Activated CD4-positive, alpha-beta memory T cell treated with anti-CD3 and anti-CD28 coated beads for 36 hours (primary cell): ENCODE measurements around the gene RCSD1. TPM values are rescaled to one million over a fixed set of nuclear protein-coding genes. Genes with fewer than 3 reads are reported as not detected.

Experiments used
- CTCF ChIA-PET: fragments of 350-600 bp; sonication (Branson Sonifier 250); formaldehyde crosslinking; loops from one replicate; lab custom pipeline; 2021; ENCODE audit warnings: antibody characterized with exemption, inconsistent platforms; lab: Charles Lee
- POLR2A ChIA-PET: fragments of 350-600 bp; sonication (Branson Sonifier 250); formaldehyde crosslinking; loops from one replicate; lab custom pipeline; 2021; ENCODE audit warnings: antibody characterized with exemption; lab: Charles Lee
- DNase-seq: peaks from one replicate; pipeline ENCODE4 v3.0.0-alpha.2; 2020
- H3K27ac Mint-ChIP-seq: one replicate; pipeline ENCODE4 v1.8.0; 2021; ENCODE audit warnings: mixed read lengths
- H3K27me3 Mint-ChIP-seq: one replicate; pipeline ENCODE4 v1.8.0; 2021; ENCODE audit warnings: mixed read lengths
- H3K36me3 Mint-ChIP-seq: one replicate; pipeline ENCODE4 v1.8.0; 2021; ENCODE audit warnings: mixed read lengths
- H3K4me1 Mint-ChIP-seq: one replicate; pipeline ENCODE4 v1.8.0; 2021; ENCODE audit warnings: low read depth, mixed read lengths
- H3K4me3 Mint-ChIP-seq: one replicate; pipeline ENCODE4 v1.8.0; 2021; ENCODE audit warnings: mild to moderate bottlenecking, mixed read lengths
- H3K9me3 Mint-ChIP-seq: one replicate; pipeline ENCODE4 v1.8.0; 2021; ENCODE audit warnings: mixed read lengths
- intact Hi-C: fragments of 100-400 bp; cut with micrococcal nuclease; formaldehyde crosslinking; loops from one replicate; pipeline ENCODE4 v1.15.1; 2023
- total RNA-seq, 2 experiments: library from RNA; stranded (reverse); gene quantifications; one replicate each; pipeline ENCODE4 v1.2.3, GENCODE V29; 2021

RCSD1 gene
- total RNA-seq, 2 experiments from 2014 or later, result 61.7 to 65.8 TPM

GRCh38 chr1:167618789-167619188 is 11.2 kb upstream of the RCSD1 start:
- intact Hi-C loops, result no loop called here
- no peak for DNase-seq
- CTCF ChIA-PET, result interaction anchor here (1.5 to 6.2 kb wide), 3 partner anchors 9 to 68 kb away, joined by 5 to 25 read pairs (median 7); no protein-coding TSS in a partner anchor
- Mint-ChIP-seq H3K4me3 (no peak overlapping the region), H3K4me1 (peaks cover 58% of the 10 kb centered on the region), H3K9me3 (peaks cover 11% of the 10 kb centered on the region), H3K27me3 (no peaks in the 10 kb centered on the region), H3K27ac (peak overlapping the region; percentile 87), H3K36me3 (peaks cover 5% of the 10 kb centered on the region)
- POLR2A ChIA-PET, result no interaction called here

DNA sequence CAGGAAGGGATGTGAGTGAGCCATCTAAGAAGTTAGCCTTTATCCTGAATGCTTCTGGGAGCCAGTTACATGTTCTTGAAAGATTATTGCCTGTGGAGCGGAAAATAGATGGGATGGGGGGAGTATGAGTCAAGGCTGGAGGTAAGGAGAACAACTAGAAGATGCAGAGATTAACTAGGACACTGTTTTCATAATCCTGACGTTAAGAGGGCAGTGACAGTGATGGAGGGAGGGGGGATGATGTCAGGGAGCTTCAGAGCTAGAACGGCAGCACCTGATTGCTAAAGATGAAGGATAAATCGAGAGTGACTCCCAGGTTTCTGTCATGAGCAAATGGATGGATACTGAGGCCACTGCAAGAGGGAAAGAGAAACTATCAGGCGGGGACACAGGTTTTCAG is 10.0 kb upstream of the RCSD1 start:
- no peak for DNase-seq
- ChIA-PET CTCF (interaction anchor here (1.0 to 6.2 kb wide), 3 partner anchors 17 to 67 kb away, joined by 4 to 25 read pairs (median 5); no protein-coding TSS in a partner anchor), POLR2A (no interaction called here)
- H3K4me3 Mint-ChIP-seq, result no peak overlapping the region
- intact Hi-C loops, result no loop called here
- H3K27me3 Mint-ChIP-seq, result no peaks in the 10 kb centered on the region
- peaks cover 8% of the 10 kb centered on the region for H3K9me3 Mint-ChIP-seq
- H3K36me3 Mint-ChIP-seq, result peaks cover 6% of the 10 kb centered on the region
- peaks cover 61% of the 10 kb centered on the region for H3K4me1 Mint-ChIP-seq
- H3K27ac Mint-ChIP-seq, result peak overlapping the region; percentile 49

GRCh38 chr1:167621780-167622313 is 8.2 kb upstream of the RCSD1 start:
- peaks cover 7% of the 10 kb centered on the region for H3K9me3 Mint-ChIP-seq
- CTCF ChIA-PET, result no interaction called here
- peaks cover 1% of the 10 kb centered on the region for H3K36me3 Mint-ChIP-seq
- H3K27me3 Mint-ChIP-seq, result no peaks in the 10 kb centered on the region
- POLR2A ChIA-PET, result no interaction called here
- intact Hi-C loops, result no loop called here
- H3K4me1 Mint-ChIP-seq, result peaks cover 61% of the 10 kb centered on the region
- H3K4me3 Mint-ChIP-seq, result no peak overlapping the region
- DNase-seq, result no peak
- H3K27ac Mint-ChIP-seq, result no peak overlapping the region

- intact Hi-C loops, result no loop called here
- POLR2A ChIA-PET, result interaction anchor here (0.6 kb wide), 1 partner anchor 8 kb away, joined by 3 read pairs; no protein-coding TSS in a partner anchor
These were observed 6.1 kb upstream of the RCSD1 start for GRCh38 chr1:167623951-167624350.

GRCh38 chr1:167625040-167625823 is 4.8 kb upstream of the RCSD1 start:
- Mint-ChIP-seq H3K27me3 (no peaks in the 10 kb centered on the region), H3K4me3 (no peak overlapping the region), H3K4me1 (peaks cover 57% of the 10 kb centered on the region), H3K27ac (no peak overlapping the region), H3K9me3 (peaks cover 7% of the 10 kb centered on the region), H3K36me3 (peaks cover 4% of the 10 kb centered on the region)
- DNase-seq, result no peak
- POLR2A ChIA-PET, result no interaction called here
- intact Hi-C loops, result loop anchor here (5.0 kb wide), 3 partner anchors 128 to 403 kb away; partner anchors contain the start of gene POU2F1
- CTCF ChIA-PET, result no interaction called here

More at GRCh38 chr1:167623951-167624350, 6.1 kb upstream of the RCSD1 start:
- peak overlapping the region; percentile 19 for H3K27ac Mint-ChIP-seq
- peaks cover 58% of the 10 kb centered on the region for H3K4me1 Mint-ChIP-seq
- H3K36me3 Mint-ChIP-seq, result peaks cover 1% of the 10 kb centered on the region
- H3K27me3 Mint-ChIP-seq, result no peaks in the 10 kb centered on the region
- H3K4me3 Mint-ChIP-seq, result no peak overlapping the region
- CTCF ChIA-PET, result no interaction called here
- no peak for DNase-seq
- H3K9me3 Mint-ChIP-seq, result peaks cover 7% of the 10 kb centered on the region

DNA sequence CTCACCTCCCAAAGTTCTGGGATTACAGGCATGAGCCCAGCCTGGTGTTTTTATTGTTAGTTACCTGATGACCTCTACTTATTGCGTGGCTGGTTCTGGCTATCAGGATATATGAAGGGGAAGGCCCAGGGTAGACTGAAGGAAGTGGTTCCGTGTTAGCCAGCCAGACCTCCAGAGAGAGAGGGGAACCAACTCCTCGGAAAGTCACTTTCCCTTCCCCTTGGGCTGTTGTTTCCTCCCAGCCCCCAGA is 2.5 kb upstream of the RCSD1 start:
- CTCF ChIA-PET, result interaction anchor here (1.0 to 4.3 kb wide), 7 partner anchors 9 to 87 kb away, joined by 3 to 27 read pairs (median 8); partner anchors contain the start of gene CREG1
- peaks cover 14% of the 10 kb centered on the region for H3K36me3 Mint-ChIP-seq
- peak overlapping the region; percentile 99 for H3K27ac Mint-ChIP-seq
- H3K9me3 Mint-ChIP-seq, result peaks cover 7% of the 10 kb centered on the region
- POLR2A ChIA-PET, result interaction anchor here (0.6 to 3.9 kb wide), 8 partner anchors 9 to 74 kb away, joined by 3 to 23 read pairs (median 6); partner anchors contain the start of gene CREG1
- peaks cover 46% of the 10 kb centered on the region for H3K4me1 Mint-ChIP-seq
- peak overlapping the region; percentile 92 for H3K4me3 Mint-ChIP-seq
- DNase-seq, result peak; percentile 41
- intact Hi-C loops, result loop anchor here (5.0 kb wide), 3 partner anchors 130 to 405 kb away; partner anchors contain the start of gene POU2F1
- H3K27me3 Mint-ChIP-seq, result no peaks in the 10 kb centered on the region

DNA sequence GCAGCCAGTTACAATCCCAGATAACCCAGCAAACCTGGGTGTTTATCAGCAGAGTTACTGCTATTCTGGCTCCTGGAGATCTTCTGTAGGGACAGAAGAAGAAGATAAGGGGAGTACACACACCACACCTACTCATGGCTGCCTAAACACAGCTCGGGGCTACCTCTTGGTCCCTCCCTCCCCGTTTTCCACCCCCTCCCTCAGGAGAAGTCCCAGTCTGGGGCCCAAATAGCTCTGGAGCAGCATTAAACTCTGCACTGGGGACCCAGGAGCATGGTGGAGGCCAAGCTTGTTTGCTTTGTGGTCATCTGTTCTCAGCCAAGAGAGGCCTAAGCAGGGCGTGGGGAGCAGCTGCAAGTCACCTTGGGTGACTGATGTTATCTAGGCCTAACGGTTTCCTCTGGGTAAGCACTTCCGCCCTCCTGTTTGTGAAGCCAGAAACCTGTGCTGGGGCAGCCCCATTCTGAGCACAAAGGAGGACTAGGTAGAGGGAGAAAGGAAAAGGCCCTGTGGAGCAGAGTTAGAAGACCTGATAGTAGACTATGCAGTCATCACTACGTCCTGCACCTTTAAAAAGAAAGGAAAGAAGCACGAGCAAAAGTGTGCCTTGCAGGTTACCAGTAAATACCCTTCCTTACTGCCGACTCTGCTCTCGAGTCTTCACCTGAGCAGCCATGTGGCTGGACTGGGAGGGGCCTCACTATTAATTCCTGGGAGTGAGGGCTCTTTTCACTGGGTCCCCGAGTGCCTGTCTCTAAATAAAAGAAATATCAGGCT is 2.0 kb upstream of the RCSD1 start:
- Mint-ChIP-seq H3K4me3 (peak overlapping the region; percentile 92), H3K9me3 (peaks cover 7% of the 10 kb centered on the region), H3K27ac (peak overlapping the region; percentile 99), H3K4me1 (peaks cover 46% of the 10 kb centered on the region), H3K36me3 (peaks cover 17% of the 10 kb centered on the region), H3K27me3 (no peaks in the 10 kb centered on the region)
- CTCF ChIA-PET, result interaction anchor here (1.0 to 4.3 kb wide), 7 partner anchors 9 to 87 kb away, joined by 3 to 27 read pairs (median 8); partner anchors contain the start of gene CREG1
- intact Hi-C loops, result loop anchor here (1.0 to 5.0 kb wide), 7 partner anchors 9 to 406 kb away; partner anchors contain the start of gene POU2F1
- peak; percentile 90 for DNase-seq
- POLR2A ChIA-PET, result interaction anchor here (0.6 to 3.9 kb wide), 9 partner anchors 9 to 87 kb away, joined by 3 to 23 read pairs (median 6); partner anchors contain the start of gene CREG1

GRCh38 chr1:167628741-167629515 is 1.1 kb upstream of the RCSD1 start:
- peak overlapping the region; percentile 99 for H3K27ac Mint-ChIP-seq
- H3K27me3 Mint-ChIP-seq, result no peaks in the 10 kb centered on the region
- H3K4me3 Mint-ChIP-seq, result peak overlapping the region; percentile 92
- intact Hi-C loops, result loop anchor here (1.0 to 5.0 kb wide), 7 partner anchors 8 to 407 kb away; partner anchors contain the start of gene POU2F1
- ChIA-PET POLR2A (interaction anchor here (1.0 to 3.9 kb wide), 6 partner anchors 8 to 79 kb away, joined by 3 to 23 read pairs (median 9); no protein-coding TSS in a partner anchor), CTCF (interaction anchor here (1.5 to 4.3 kb wide), 5 partner anchors 8 to 86 kb away, joined by 3 to 27 read pairs (median 11); partner anchors contain the start of gene CREG1)
- H3K4me1 Mint-ChIP-seq, result peaks cover 50% of the 10 kb centered on the region
- DNase-seq, result peak; percentile 32
- peaks cover 23% of the 10 kb centered on the region for H3K36me3 Mint-ChIP-seq
- peaks cover 7% of the 10 kb centered on the region for H3K9me3 Mint-ChIP-seq

GRCh38 chr1:167630568-167631385 is 745 bp downstream of the RCSD1 start:
- intact Hi-C loops, result loop anchor here (2.0 to 5.0 kb wide), 2 partner anchors 78 to 307 kb away; partner anchors contain the start of genes CREG1, DCAF6 and MPC2
- DNase-seq, result peak; percentile 58
- ChIA-PET CTCF (interaction anchor here (0.8 to 8.5 kb wide), 6 partner anchors 14 to 410 kb away, joined by 3 to 98 read pairs (median 5); no protein-coding TSS in a partner anchor), POLR2A (interaction anchor here (1.0 to 3.9 kb wide), 8 partner anchors 11 to 411 kb away, joined by 3 to 23 read pairs (median 5); partner anchors contain the start of genes CREG1 and POU2F1)
- Mint-ChIP-seq H3K4me1 (peaks cover 64% of the 10 kb centered on the region), H3K36me3 (peaks cover 31% of the 10 kb centered on the region), H3K27me3 (no peaks in the 10 kb centered on the region), H3K9me3 (no peaks in the 10 kb centered on the region), H3K27ac (peak overlapping the region; percentile 97), H3K4me3 (peak overlapping the region; percentile 93)
